ENCODE data around the gene RAB41. TPM values are rescaled to one million over a fixed set of nuclear protein-coding genes. Genes with fewer than 3 reads are reported as not detected.
A peak's percentile ranks its signal among the peaks of the same experiment; 100 is the strongest.

RAB41 gene
- total and polyA plus RNA-seq, 2 of the 13 experiments (the other 11 are each of a cell fraction or from before 2014, with no cell fraction given): not detected

GRCh38 chrX:70253377-70254062 lies 28.5 kb upstream of the RAB41 start:
- H4K20me1 ChIP-seq (ENCODE audit: insufficient read depth, low read length): no peaks in the 10 kb centered on the region
- H3K4me2 ChIP-seq (ENCODE audit: low read depth, low read length): no peak overlapping the region
- peaks cover 21% of the 10 kb centered on the region for H3K4me1 ChIP-seq (ENCODE audit: insufficient read depth, low read length)
- intact Hi-C loops (cut with micrococcal nuclease; ENCODE audit: unreplicated experiment) (no loop called here), in situ Hi-C loops (cut with HindIII; ENCODE audit: extremely low pct_ligation_motif_present, low pct_unique_long_range_greater_than_20kb) (no loop called here)
- no peaks in the 10 kb centered on the region for H3K27me3 ChIP-seq (ENCODE audit: control insufficient read depth in 1 of 2, insufficient read depth in 2 of 2, low read length in 2 of 2)
- no peak for FAIRE-seq
- H3K4me3 ChIP-seq (replicated peaks in 1 of 3; ENCODE audit: insufficient read depth in 1 of 3, low read depth in 2 of 3, low read length in 3 of 3): no peak overlapping the region
- no peak overlapping the region for H3K27ac ChIP-seq (ENCODE audit: extremely low read length, insufficient read depth, low read length)
- 32% methylated on average over 3 of the region's 3 CpGs for WGBS (ENCODE audit: low lambda C conversion rate)
- H3K9me3 ChIP-seq (ENCODE audit: low read length): no peaks in the 10 kb centered on the region
- no peak overlapping the region for H2AFZ ChIP-seq (ENCODE audit: low read length)
- H3K36me3 ChIP-seq (replicated peaks in 1 of 2; ENCODE audit: control insufficient read depth in 1 of 2, insufficient read depth in 2 of 2, low read length in 2 of 2): no peaks in the 10 kb centered on the region
- ATAC-seq: no peak
- ChIA-PET POLR2A (no interaction called here), CTCF (ENCODE audit: low intra/inter-chr PET ratio, low total read pairs) (no interaction called here)
- BruUV-seq (replicated peaks): no TSS peak
- DNase-seq (ENCODE audit: low spot score): peak; percentile 1
- H3K79me2 ChIP-seq (ENCODE audit: insufficient read depth, low read length): no peaks in the 10 kb centered on the region
- no peak overlapping the region for H3K9ac ChIP-seq (ENCODE audit: insufficient read depth, low read depth, low read length)
- no peak for TF ChIP-seq NFKBIZ (CRISPR knock-in tag; IDR thresholded peaks at IDR 0.05)
- no peak for TF ChIP-seq NONO (IDR thresholded peaks at IDR 0.05)
- no peak for TF ChIP-seq NONO (CRISPR knock-in tag; conservative IDR thresholded peaks at IDR 0.05)
- TF ChIP-seq, protein P1, sequence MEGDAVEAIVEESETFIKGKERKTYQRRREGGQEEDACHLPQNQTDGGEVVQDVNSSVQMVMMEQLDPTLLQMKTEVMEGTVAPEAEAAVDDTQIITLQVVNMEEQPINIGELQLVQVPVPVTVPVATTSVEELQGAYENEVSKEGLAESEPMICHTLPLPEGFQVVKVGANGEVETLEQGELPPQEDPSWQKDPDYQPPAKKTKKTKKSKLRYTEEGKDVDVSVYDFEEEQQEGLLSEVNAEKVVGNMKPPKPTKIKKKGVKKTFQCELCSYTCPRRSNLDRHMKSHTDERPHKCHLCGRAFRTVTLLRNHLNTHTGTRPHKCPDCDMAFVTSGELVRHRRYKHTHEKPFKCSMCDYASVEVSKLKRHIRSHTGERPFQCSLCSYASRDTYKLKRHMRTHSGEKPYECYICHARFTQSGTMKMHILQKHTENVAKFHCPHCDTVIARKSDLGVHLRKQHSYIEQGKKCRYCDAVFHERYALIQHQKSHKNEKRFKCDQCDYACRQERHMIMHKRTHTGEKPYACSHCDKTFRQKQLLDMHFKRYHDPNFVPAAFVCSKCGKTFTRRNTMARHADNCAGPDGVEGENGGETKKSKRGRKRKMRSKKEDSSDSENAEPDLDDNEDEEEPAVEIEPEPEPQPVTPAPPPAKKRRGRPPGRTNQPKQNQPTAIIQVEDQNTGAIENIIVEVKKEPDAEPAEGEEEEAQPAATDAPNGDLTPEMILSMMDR (CRISPR knock-in tag; IDR thresholded peaks at IDR 0.05): no peak
- TF ChIP-seq SMARCE1 (IDR thresholded peaks at IDR 0.05; ENCODE audit: borderline replicate concordance): no peak
- TF ChIP-seq ZKSCAN8 (CRISPR knock-in tag; IDR thresholded peaks at IDR 0.05; ENCODE audit: borderline replicate concordance): no peak
- no peak for TF ChIP-seq DNMT1 (CRISPR knock-in tag; IDR thresholded peaks at IDR 0.05)
- TF ChIP-seq AKNA (CRISPR knock-in tag; IDR thresholded peaks at IDR 0.05; ENCODE audit: borderline replicate concordance): no peak
- no peak for TF ChIP-seq ZNF292 (CRISPR knock-in tag; IDR thresholded peaks at IDR 0.05; ENCODE audit: borderline replicate concordance, low read depth)
- no peak for TF ChIP-seq BRD4 (CRISPR knock-in tag; IDR thresholded peaks at IDR 0.05)
- TF ChIP-seq ZNF317 (CRISPR knock-in tag; IDR thresholded peaks at IDR 0.05): no peak
- TF ChIP-seq, protein P2, sequence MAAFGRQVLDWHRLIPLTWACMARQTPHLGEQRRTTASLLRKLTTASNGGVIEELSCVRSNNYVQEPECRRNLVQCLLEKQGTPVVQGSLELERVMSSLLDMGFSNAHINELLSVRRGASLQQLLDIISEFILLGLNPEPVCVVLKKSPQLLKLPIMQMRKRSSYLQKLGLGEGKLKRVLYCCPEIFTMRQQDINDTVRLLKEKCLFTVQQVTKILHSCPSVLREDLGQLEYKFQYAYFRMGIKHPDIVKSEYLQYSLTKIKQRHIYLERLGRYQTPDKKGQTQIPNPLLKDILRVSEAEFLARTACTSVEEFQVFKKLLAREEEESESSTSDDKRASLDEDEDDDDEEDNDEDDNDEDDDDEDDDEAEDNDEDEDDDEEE (CRISPR knock-in tag; IDR thresholded peaks at IDR 0.05): no peak
- no peak for TF ChIP-seq ZBTB34 (CRISPR knock-in tag; IDR thresholded peaks at IDR 0.05)
- no peak for TF ChIP-seq HNF4G (IDR thresholded peaks at IDR 0.05; ENCODE audit: borderline replicate concordance, low read depth, low read length)
- TF ChIP-seq HNF4G (CRISPR knock-in tag; IDR thresholded peaks at IDR 0.05; ENCODE audit: borderline replicate concordance, low read depth): no peak
- no peak for TF ChIP-seq HDAC2 (CRISPR knock-in tag; IDR thresholded peaks at IDR 0.05)
- TF ChIP-seq NFIC (IDR thresholded peaks at IDR 0.05; ENCODE audit: low read length): no peak
